ENCODE results near the gene AP3M1.

DNA sequence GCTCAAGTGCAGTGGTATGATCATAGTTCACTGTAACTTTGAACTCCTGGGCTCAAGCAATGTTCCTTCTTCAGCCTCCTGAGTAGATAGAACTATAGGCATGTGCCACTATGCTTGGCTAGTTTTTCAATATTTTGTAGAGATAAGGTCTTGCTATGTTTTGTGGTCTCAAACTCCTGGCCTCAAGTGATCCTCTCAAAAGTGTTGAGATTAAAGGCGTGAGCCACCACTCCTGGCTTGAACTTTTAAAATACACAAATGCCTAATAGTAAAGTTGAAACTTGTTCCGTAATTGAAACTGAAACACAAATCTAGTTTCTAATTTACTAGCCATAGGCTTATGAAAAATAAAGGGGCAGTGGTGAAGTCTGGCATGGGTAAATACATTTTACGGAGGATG lies 65.7 kb downstream of the AP3M1 start:
- TF ChIP-seq POLR2A (IDR thresholded peaks at IDR 0.05) (no peak), CTCF (IDR thresholded peaks at IDR 0.05) (no peak)
